ENCODE measurements around the gene PHGDH.

PHGDH gene

GRCh38 chr1:119673171-119673940 is 38.4 kb upstream of the PHGDH start:
- no peak for DNase-seq
- peaks cover 4% of the 10 kb centered on the region for H3K9me3 Mint-ChIP-seq
- TF ChIP-seq, protein P1, sequence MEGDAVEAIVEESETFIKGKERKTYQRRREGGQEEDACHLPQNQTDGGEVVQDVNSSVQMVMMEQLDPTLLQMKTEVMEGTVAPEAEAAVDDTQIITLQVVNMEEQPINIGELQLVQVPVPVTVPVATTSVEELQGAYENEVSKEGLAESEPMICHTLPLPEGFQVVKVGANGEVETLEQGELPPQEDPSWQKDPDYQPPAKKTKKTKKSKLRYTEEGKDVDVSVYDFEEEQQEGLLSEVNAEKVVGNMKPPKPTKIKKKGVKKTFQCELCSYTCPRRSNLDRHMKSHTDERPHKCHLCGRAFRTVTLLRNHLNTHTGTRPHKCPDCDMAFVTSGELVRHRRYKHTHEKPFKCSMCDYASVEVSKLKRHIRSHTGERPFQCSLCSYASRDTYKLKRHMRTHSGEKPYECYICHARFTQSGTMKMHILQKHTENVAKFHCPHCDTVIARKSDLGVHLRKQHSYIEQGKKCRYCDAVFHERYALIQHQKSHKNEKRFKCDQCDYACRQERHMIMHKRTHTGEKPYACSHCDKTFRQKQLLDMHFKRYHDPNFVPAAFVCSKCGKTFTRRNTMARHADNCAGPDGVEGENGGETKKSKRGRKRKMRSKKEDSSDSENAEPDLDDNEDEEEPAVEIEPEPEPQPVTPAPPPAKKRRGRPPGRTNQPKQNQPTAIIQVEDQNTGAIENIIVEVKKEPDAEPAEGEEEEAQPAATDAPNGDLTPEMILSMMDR (IDR thresholded peaks at IDR 0.05): no peak

DNA sequence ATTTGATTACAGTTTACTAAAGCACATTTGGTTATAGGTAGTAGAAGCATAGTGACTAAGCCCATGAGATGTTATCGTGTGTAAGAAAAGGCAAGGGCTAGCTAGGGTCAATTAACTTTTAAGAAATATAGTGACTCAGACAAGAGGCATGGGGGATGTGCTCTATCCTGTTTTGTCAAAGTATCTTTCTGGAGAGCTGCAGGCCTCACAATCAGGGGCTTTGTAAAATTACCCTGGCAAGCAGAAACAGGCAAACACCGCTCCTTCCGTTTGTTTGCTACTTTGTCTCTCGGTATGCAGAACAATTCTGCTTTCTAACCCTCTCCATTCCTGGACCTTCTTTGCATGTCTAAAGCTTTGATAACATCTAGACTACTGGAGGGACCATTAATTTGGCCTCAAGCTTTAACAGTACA is 37.6 kb upstream of the PHGDH start:
- Mint-ChIP-seq H3K4me3 (no peak overlapping the region), H3K4me1 (peaks cover 30% of the 10 kb centered on the region), H3K9me3 (peaks cover 4% of the 10 kb centered on the region), H3K27ac (peak overlapping the region; percentile 82), H3K36me3 (ENCODE audit: low read depth) (no peaks in the 10 kb centered on the region), H3K27me3 (ENCODE audit: low read depth, poor library complexity) (peaks cover 11% of the 10 kb centered on the region)
- DNase-seq: no peak
- TF ChIP-seq, protein P1 (IDR thresholded peaks at IDR 0.05): no peak

More at GRCh38 chr1:119673171-119673940, 38.4 kb upstream of the PHGDH start:
- Mint-ChIP-seq H3K36me3 (ENCODE audit: low read depth) (no peaks in the 10 kb centered on the region), H3K27me3 (ENCODE audit: low read depth, poor library complexity) (peaks cover 11% of the 10 kb centered on the region), H3K27ac (peak overlapping the region; percentile 82), H3K4me1 (peaks cover 30% of the 10 kb centered on the region), H3K4me3 (no peak overlapping the region)

DNA sequence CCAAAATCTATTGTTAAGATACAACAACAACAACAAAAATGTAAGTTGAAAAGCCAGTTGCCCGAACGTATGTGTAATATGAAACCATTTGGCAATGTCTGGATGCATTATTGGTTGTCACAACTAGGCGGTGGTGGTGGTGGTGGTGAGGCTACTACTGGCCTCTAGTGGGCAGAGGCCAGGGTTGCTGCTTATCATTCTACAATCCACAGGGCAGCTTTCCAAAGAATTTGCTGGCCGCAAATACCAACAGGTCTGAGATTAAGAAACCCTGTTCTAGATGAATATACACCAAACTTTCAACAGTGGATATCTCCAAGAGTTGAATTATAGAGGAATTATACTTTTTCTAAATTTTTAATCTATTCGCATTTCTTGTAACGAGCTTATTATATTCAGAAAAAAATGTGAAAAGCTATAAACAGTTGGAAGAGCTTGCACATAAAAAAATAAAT is 36.9 kb upstream of the PHGDH start:
- no peaks in the 10 kb centered on the region for H3K36me3 Mint-ChIP-seq (ENCODE audit: low read depth)
- H3K4me1 Mint-ChIP-seq: peaks cover 30% of the 10 kb centered on the region
- TF ChIP-seq, protein P1 (IDR thresholded peaks at IDR 0.05): no peak
- peak overlapping the region; percentile 79 for H3K4me3 Mint-ChIP-seq
- peaks cover 4% of the 10 kb centered on the region for H3K9me3 Mint-ChIP-seq
- no peak for DNase-seq
- H3K27ac Mint-ChIP-seq: no peak overlapping the region
- peaks cover 7% of the 10 kb centered on the region for H3K27me3 Mint-ChIP-seq (ENCODE audit: low read depth, poor library complexity)

GRCh38 chr1:119675349-119676345 is 36.1 kb upstream of the PHGDH start:
- Mint-ChIP-seq H3K4me3 (peak overlapping the region; percentile 79), H3K9me3 (peaks cover 4% of the 10 kb centered on the region), H3K27ac (no peak overlapping the region), H3K4me1 (peaks cover 30% of the 10 kb centered on the region), H3K36me3 (ENCODE audit: low read depth) (no peaks in the 10 kb centered on the region), H3K27me3 (ENCODE audit: low read depth, poor library complexity) (peaks cover 6% of the 10 kb centered on the region)
- TF ChIP-seq, protein P1 (IDR thresholded peaks at IDR 0.05): peak; percentile 82
- DNase-seq: peak; percentile 82

- TF ChIP-seq, protein P1 (IDR thresholded peaks at IDR 0.05): no peak
- no peaks in the 10 kb centered on the region for H3K36me3 Mint-ChIP-seq (ENCODE audit: low read depth)
- no peak overlapping the region for H3K27ac Mint-ChIP-seq
- no peaks in the 10 kb centered on the region for H3K9me3 Mint-ChIP-seq
- peaks cover 30% of the 10 kb centered on the region for H3K4me1 Mint-ChIP-seq
- peaks cover 6% of the 10 kb centered on the region for H3K27me3 Mint-ChIP-seq (ENCODE audit: low read depth, poor library complexity)
- no peak overlapping the region for H3K4me3 Mint-ChIP-seq
- no peak for DNase-seq
Measured at GRCh38 chr1:119676571-119677206, 35.0 kb upstream of the PHGDH start.

Data from nephron progenitor cell (in vitro differentiated cells).